Measurements from ENCODE around the gene TSPAN8. TPM values are rescaled to one million over a fixed set of nuclear protein-coding genes. Genes with fewer than 3 reads are reported as not detected.

The TSPAN8 gene
- total and polyA plus RNA-seq, 4 experiments from 2014 or later: not detected

GRCh38 chr12:71107936-71108335, 49.9 kb downstream of the TSPAN8 start:
- H3K36me3 Mint-ChIP-seq: no peaks in the 10 kb centered on the region
- H3K9me3 ChIP-seq (ENCODE audit: control insufficient read depth in 1 of 2, low read length in 2 of 2): no peaks in the 10 kb centered on the region

DNA sequence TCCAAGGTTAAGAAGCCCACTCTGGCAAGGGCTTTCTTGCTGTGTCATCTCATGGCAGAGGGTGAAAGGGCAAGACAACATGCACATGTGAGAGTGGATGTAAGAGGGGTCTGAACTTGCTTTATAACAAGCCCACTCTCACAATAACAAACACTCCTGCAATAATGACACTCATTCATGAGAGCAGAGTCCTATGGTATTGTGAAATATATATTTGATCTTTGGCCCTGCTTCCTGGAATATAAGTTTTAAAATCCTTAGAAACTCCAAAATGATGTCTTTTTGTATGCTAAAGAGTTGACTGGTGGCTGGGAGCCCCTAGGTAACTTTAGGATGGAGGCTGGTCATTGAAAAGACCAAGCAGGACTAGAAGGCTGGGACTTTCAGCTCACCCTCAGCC, 51.8 kb downstream of the TSPAN8 start:
- POLR2A ChIA-PET (ENCODE audit: partially characterized antibody): no interaction called here
- Mint-ChIP-seq H3K27me3 (no peaks in the 10 kb centered on the region), H3K36me3 (no peaks in the 10 kb centered on the region)

More at GRCh38 chr12:71107936-71108335, 49.9 kb downstream of the TSPAN8 start:
- no peak for DNase-seq
- no peak overlapping the region for H3K4me3 ChIP-seq (ENCODE audit: low read length in 2 of 2)
- H3K36me3 ChIP-seq (ENCODE audit: insufficient read depth, low read length): no peaks in the 10 kb centered on the region
- peaks cover 0 to 11% (median 4%) of the 10 kb centered on the region in 8 donors for H3K9me3 Mint-ChIP-seq
- no peaks in the 10 kb centered on the region for H3K27me3 Mint-ChIP-seq
- no peaks in the 10 kb centered on the region for H3K4me1 ChIP-seq (ENCODE audit: insufficient read depth, low read length)
- POLR2A ChIA-PET (ENCODE audit: partially characterized antibody): no interaction called here
- H3K27ac ChIP-seq (ENCODE audit: low read depth, low read length): no peak overlapping the region
- H3K27ac Mint-ChIP-seq: no peak overlapping the region
- CTCF ChIA-PET (ENCODE audit: partially characterized antibody): no interaction called here
- no peaks in the 10 kb centered on the region for H3K27me3 ChIP-seq (ENCODE audit: insufficient read depth, low read length)
- intact Hi-C loops (cut with micrococcal nuclease): no loop called here
- no peaks in the 10 kb centered on the region for H3K4me1 Mint-ChIP-seq
- H3K4me3 Mint-ChIP-seq: no peak overlapping the region

GRCh38 chr12:71092290-71092689, 65.5 kb downstream of the TSPAN8 start:
- H3K4me3 Mint-ChIP-seq: no peak overlapping the region
- ChIA-PET CTCF (ENCODE audit: partially characterized antibody) (no interaction called here), POLR2A (ENCODE audit: partially characterized antibody) (no interaction called here)
- no peak overlapping the region for H3K4me3 ChIP-seq (ENCODE audit: low read length in 2 of 2)
- H3K9me3 Mint-ChIP-seq: peaks cover 5 to 16% (median 7%) of the 10 kb centered on the region in 8 donors
- no peaks in the 10 kb centered on the region for H3K27me3 Mint-ChIP-seq
- intact Hi-C loops (cut with micrococcal nuclease): no loop called here
- no peaks in the 10 kb centered on the region for H3K4me1 ChIP-seq (ENCODE audit: insufficient read depth, low read length)
- no peaks in the 10 kb centered on the region for H3K36me3 ChIP-seq (ENCODE audit: insufficient read depth, low read length)
- H3K36me3 Mint-ChIP-seq: no peaks in the 10 kb centered on the region
- H3K27ac Mint-ChIP-seq: no peak overlapping the region
- no peak for DNase-seq
- no peaks in the 10 kb centered on the region for H3K9me3 ChIP-seq (ENCODE audit: control insufficient read depth in 1 of 2, low read length in 2 of 2)
- no peak overlapping the region for H3K27ac ChIP-seq (ENCODE audit: low read depth, low read length)
- no peaks in the 10 kb centered on the region for H3K4me1 Mint-ChIP-seq
- H3K27me3 ChIP-seq (ENCODE audit: insufficient read depth, low read length): no peaks in the 10 kb centered on the region

More for the DNA sequence above, 51.8 kb downstream of the TSPAN8 start:
- Mint-ChIP-seq H3K9me3 (peaks cover 0 to 4% (median under 1%) of the 10 kb centered on the region in 8 donors), H3K4me1 (no peaks in the 10 kb centered on the region), H3K27ac (no peak overlapping the region), H3K4me3 (no peak overlapping the region)
- H3K27ac ChIP-seq (ENCODE audit: low read depth, low read length): no peak overlapping the region
- no peak for DNase-seq
- intact Hi-C loops (cut with micrococcal nuclease): no loop called here
- CTCF ChIA-PET (ENCODE audit: partially characterized antibody): no interaction called here
- no peaks in the 10 kb centered on the region for H3K36me3 ChIP-seq (ENCODE audit: insufficient read depth, low read length)
- H3K9me3 ChIP-seq (ENCODE audit: control insufficient read depth in 1 of 2, low read length in 2 of 2): no peaks in the 10 kb centered on the region
- no peaks in the 10 kb centered on the region for H3K27me3 ChIP-seq (ENCODE audit: insufficient read depth, low read length)
- H3K4me3 ChIP-seq (ENCODE audit: low read length in 2 of 2): no peak overlapping the region
- no peaks in the 10 kb centered on the region for H3K4me1 ChIP-seq (ENCODE audit: insufficient read depth, low read length)

DNA sequence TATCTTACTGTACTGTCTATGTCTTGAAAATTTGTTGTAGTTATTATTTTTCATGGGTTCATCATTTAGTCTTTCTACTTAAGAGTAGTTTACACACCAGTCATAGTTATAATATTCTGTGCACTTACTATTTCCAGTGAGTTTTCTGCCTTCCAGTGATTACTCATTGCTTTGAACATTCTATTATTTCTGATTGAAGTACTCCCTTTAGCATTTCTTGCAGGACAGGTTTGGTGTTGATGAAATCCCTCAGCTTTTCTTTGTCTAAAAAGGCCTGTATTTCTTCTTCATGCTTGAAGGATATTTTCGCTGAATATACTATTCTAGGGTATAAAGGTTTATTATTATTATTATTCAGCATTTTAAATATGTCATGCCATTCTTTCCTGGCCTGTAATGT, 66.8 kb downstream of the TSPAN8 start:
- Mint-ChIP-seq H3K27ac (no peak overlapping the region), H3K9me3 (peaks cover 5 to 16% (median 7%) of the 10 kb centered on the region in 8 donors), H3K27me3 (no peaks in the 10 kb centered on the region), H3K4me3 (no peak overlapping the region), H3K36me3 (no peaks in the 10 kb centered on the region), H3K4me1 (no peaks in the 10 kb centered on the region)
- POLR2A ChIA-PET (ENCODE audit: partially characterized antibody): no interaction called here
- H3K36me3 ChIP-seq (ENCODE audit: insufficient read depth, low read length): no peaks in the 10 kb centered on the region
- DNase-seq: no peak
- H3K9me3 ChIP-seq (ENCODE audit: control insufficient read depth in 1 of 2, low read length in 2 of 2): no peaks in the 10 kb centered on the region
- no peak overlapping the region for H3K27ac ChIP-seq (ENCODE audit: low read depth, low read length)
- no peaks in the 10 kb centered on the region for H3K4me1 ChIP-seq (ENCODE audit: insufficient read depth, low read length)
- H3K4me3 ChIP-seq (ENCODE audit: low read length in 2 of 2): no peak overlapping the region
- CTCF ChIA-PET (ENCODE audit: partially characterized antibody): no interaction called here
- intact Hi-C loops (cut with micrococcal nuclease): no loop called here
- H3K27me3 ChIP-seq (ENCODE audit: insufficient read depth, low read length): no peaks in the 10 kb centered on the region

- no peaks in the 10 kb centered on the region for H3K27me3 ChIP-seq (ENCODE audit: insufficient read depth, low read length)
- H3K36me3 ChIP-seq (ENCODE audit: insufficient read depth, low read length): no peaks in the 10 kb centered on the region
- H3K4me3 ChIP-seq (ENCODE audit: low read length in 2 of 2): no peak overlapping the region
- H3K27ac ChIP-seq (ENCODE audit: low read depth, low read length): no peak overlapping the region
- no peaks in the 10 kb centered on the region for H3K4me1 Mint-ChIP-seq
- intact Hi-C loops (cut with micrococcal nuclease): no loop called here
- no peaks in the 10 kb centered on the region for H3K36me3 Mint-ChIP-seq
- ChIA-PET CTCF (ENCODE audit: partially characterized antibody) (no interaction called here), POLR2A (ENCODE audit: partially characterized antibody) (no interaction called here)
- H3K9me3 Mint-ChIP-seq: peaks cover 0 to 10% (median under 1%) of the 10 kb centered on the region in 8 donors
- no peak for DNase-seq
- H3K27me3 Mint-ChIP-seq: no peaks in the 10 kb centered on the region
- no peaks in the 10 kb centered on the region for H3K4me1 ChIP-seq (ENCODE audit: insufficient read depth, low read length)
- H3K27ac Mint-ChIP-seq: no peak overlapping the region
- no peaks in the 10 kb centered on the region for H3K9me3 ChIP-seq (ENCODE audit: control insufficient read depth in 1 of 2, low read length in 2 of 2)
- no peak overlapping the region for H3K4me3 Mint-ChIP-seq
Measured at GRCh38 chr12:71085575-71085974, 72.2 kb downstream of the TSPAN8 start.

GRCh38 chr12:71075743-71076142, 82.1 kb downstream of the TSPAN8 start:
- Mint-ChIP-seq H3K27ac (no peak overlapping the region), H3K4me3 (no peak overlapping the region), H3K4me1 (no peaks in the 10 kb centered on the region), H3K36me3 (no peaks in the 10 kb centered on the region), H3K9me3 (peaks cover 0 to 7% (median 0%) of the 10 kb centered on the region in 8 donors), H3K27me3 (no peaks in the 10 kb centered on the region)
- intact Hi-C loops (cut with micrococcal nuclease): no loop called here
- H3K4me1 ChIP-seq (ENCODE audit: insufficient read depth, low read length): no peaks in the 10 kb centered on the region
- H3K4me3 ChIP-seq (ENCODE audit: low read length in 2 of 2): no peak overlapping the region
- H3K27ac ChIP-seq (ENCODE audit: low read depth, low read length): no peak overlapping the region
- ChIA-PET CTCF (ENCODE audit: partially characterized antibody) (no interaction called here), POLR2A (ENCODE audit: partially characterized antibody) (no interaction called here)
- no peaks in the 10 kb centered on the region for H3K36me3 ChIP-seq (ENCODE audit: insufficient read depth, low read length)
- no peaks in the 10 kb centered on the region for H3K9me3 ChIP-seq (ENCODE audit: control insufficient read depth in 1 of 2, low read length in 2 of 2)
- DNase-seq: no peak
- no peaks in the 10 kb centered on the region for H3K27me3 ChIP-seq (ENCODE audit: insufficient read depth, low read length)

Other genes starting within 250 kb of the TSPAN8 start
- not detected for gene PTPRR, start 237.3 kb downstream of the TSPAN8 start, total RNA-seq
- not detected for gene PTPRR, start 237.3 kb downstream of the TSPAN8 start, polyA plus RNA-seq

Measured in CD4-positive, alpha-beta memory T cell (primary cell).